Mucosa of rectum (tissue), 2 donors: ENCODE results near the gene USP32.

ENCODE experiments used
- H3K27ac ChIP-seq, 2 donors: one replicate each; pipeline ENCODE4 v1.7.0; 2013; ENCODE audit warnings: inconsistent platforms in 2 of 2, low read depth in 2 of 2, low read length in 2 of 2
- H3K27me3 ChIP-seq, 2 donors: one replicate each; pipeline ENCODE4 v1.7.0; 2013; ENCODE audit warnings: low read length in 2 of 2; ENCODE audit not compliant: control insufficient read depth in 2 of 2, insufficient read depth in 2 of 2
- H3K36me3 ChIP-seq, 2 donors: one replicate each; pipeline ENCODE4 v1.7.0; 2013; ENCODE audit warnings: low read length in 2 of 2; ENCODE audit not compliant: control insufficient read depth in 2 of 2, insufficient read depth in 2 of 2
- H3K4me1 ChIP-seq, 2 donors: one replicate each; pipeline ENCODE4 v1.7.0; 2013; ENCODE audit warnings: low read length in 2 of 2, mild to moderate bottlenecking in 1 of 2; ENCODE audit not compliant: control insufficient read depth in 2 of 2, insufficient read depth in 2 of 2
- H3K4me3 ChIP-seq, 2 donors: one replicate each; pipeline ENCODE4 v1.7.0; 2013; ENCODE audit warnings: low read length in 2 of 2
- H3K9ac ChIP-seq, 2 donors: one replicate each; pipeline ENCODE4 v1.7.0; 2013; ENCODE audit warnings: low read length in 2 of 2, low read depth in 1 of 2, mild to moderate bottlenecking in 1 of 2
- H3K9me3 ChIP-seq, 2 donors: one replicate each; pipeline ENCODE4 v1.7.0; 2013; ENCODE audit warnings: low read length in 2 of 2; ENCODE audit not compliant: control insufficient read depth in 2 of 2
- donor health status: healthy.
- donor health status: Normal muscosa, but diverticular disease.

The USP32 gene

DNA sequence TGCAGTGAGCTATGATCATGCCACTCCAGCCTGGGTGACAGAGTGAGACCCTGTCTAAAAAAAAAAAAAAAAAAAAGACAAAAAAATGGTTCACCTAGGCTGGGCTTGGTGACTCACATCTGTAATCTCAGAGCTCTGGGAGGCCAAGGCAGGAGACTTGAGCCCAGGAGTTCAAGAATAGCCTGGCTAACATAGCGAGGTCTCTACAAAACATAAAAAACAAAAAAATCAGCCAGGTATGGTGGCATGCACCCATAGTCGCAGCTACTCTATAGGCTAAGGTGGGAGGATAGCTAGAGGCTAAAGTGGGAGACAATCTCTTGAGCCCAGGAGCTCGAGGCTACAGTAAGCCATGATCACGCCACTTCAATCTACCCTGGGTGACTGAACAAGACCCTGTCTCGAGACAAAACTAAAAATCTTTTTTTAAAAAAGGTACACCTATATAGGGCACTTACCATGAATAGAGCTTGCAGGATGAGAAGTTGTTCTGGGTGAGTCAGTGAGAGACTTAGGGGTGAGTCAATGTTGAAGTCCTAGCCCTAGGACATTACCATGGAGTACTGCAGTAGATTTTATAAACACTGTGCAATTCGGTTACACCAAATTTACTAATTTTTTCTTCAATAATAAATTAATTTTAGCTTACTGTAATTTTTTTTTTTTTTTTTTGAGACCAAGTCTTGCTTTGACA is 19.0 kb downstream of the USP32 start:
- Histone ChIP-seq H3K4me1 (no peaks in the 10 kb centered on the region), H3K9me3 (no peaks in the 10 kb centered on the region), H3K36me3 (no peaks in the 10 kb centered on the region), H3K27ac (no peak overlapping the region), H3K27me3 (no peaks in the 10 kb centered on the region), H3K4me3 (no peak overlapping the region), H3K9ac (no peak overlapping the region)

DNA sequence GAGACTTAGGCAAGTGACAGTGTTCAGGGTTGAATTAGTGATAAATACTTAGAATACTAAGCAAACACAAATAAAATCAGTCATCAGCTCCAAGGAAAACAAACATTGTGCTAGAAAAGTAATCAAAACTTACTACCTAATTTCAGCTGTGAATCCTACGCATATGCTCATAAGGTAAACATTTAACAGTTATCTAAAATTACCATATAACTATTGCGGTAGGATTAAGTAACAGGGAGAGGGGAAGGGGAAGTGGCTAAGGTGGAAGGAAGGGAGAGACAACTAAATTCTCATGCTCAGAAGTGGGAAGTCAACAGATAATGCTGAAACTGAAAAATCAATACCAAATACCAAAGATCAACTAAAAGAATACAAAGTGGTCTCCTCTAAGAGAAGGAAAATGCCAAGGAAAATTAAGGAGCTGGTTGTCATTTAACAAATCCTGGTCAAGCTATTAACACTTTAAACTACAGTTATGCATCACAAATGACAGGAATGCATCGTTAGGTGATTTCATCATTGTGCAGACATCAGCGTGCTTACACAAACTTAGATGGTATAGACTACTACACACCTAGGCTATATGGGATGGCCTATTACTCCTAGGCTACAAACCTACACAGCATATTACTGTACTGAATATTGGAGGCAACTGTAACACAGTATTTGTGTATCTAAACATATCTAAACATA is 20.0 kb downstream of the USP32 start:
- H3K27ac ChIP-seq: no peak overlapping the region
- H3K27me3 ChIP-seq: no peaks in the 10 kb centered on the region
- no peaks in the 10 kb centered on the region for H3K9me3 ChIP-seq
- no peak overlapping the region for H3K4me3 ChIP-seq
- no peaks in the 10 kb centered on the region for H3K4me1 ChIP-seq
- H3K36me3 ChIP-seq: no peaks in the 10 kb centered on the region
- H3K9ac ChIP-seq: no peak overlapping the region

DNA sequence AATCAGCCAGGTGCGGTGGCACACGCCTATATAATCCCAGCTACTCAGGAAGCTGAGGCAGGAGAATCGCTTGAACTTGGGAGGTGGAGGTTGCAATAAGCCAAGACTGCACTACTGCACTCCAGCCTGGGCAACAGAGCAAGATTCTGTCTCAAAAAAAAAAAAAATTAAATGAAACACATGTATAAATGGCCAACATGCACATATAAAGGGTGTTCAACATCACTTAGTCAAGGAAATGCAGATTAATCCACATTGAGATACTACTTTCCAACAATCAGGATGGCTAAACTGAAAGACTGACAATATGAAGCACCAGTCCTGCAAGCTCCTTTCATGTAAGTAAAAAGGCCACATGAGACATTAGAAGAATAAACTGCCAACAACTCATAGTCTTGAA is 20.5 kb downstream of the USP32 start:
- no peak overlapping the region for H3K9ac ChIP-seq
- H3K4me3 ChIP-seq: no peak overlapping the region
- no peaks in the 10 kb centered on the region for H3K9me3 ChIP-seq
- H3K27me3 ChIP-seq: no peaks in the 10 kb centered on the region
- no peak overlapping the region for H3K27ac ChIP-seq
- no peaks in the 10 kb centered on the region for H3K36me3 ChIP-seq
- no peaks in the 10 kb centered on the region for H3K4me1 ChIP-seq

DNA sequence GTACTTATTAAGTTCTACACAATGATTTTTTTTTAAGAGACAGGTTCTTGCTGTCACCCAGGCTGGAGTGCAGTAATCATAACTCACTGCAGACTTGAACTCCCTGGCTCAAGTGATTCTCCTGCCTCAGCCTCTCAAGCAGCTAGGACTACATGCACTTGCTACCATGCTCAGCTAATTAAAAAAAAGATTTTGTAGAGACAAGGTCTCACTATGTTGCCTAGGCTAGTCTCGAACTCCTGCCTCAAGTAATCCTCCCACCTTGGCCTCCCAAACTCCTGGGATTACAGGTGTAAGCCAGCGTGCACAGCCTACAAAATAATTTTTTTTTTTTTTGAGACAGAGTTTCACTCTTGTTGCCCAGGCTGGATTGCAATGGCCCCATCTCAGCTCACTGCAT is 22.2 kb downstream of the USP32 start:
- no peaks in the 10 kb centered on the region for H3K27me3 ChIP-seq
- no peaks in the 10 kb centered on the region for H3K4me1 ChIP-seq
- H3K9ac ChIP-seq: no peak overlapping the region
- H3K4me3 ChIP-seq: no peak overlapping the region
- H3K27ac ChIP-seq: no peak overlapping the region
- H3K36me3 ChIP-seq: no peaks in the 10 kb centered on the region
- no peaks in the 10 kb centered on the region for H3K9me3 ChIP-seq

DNA sequence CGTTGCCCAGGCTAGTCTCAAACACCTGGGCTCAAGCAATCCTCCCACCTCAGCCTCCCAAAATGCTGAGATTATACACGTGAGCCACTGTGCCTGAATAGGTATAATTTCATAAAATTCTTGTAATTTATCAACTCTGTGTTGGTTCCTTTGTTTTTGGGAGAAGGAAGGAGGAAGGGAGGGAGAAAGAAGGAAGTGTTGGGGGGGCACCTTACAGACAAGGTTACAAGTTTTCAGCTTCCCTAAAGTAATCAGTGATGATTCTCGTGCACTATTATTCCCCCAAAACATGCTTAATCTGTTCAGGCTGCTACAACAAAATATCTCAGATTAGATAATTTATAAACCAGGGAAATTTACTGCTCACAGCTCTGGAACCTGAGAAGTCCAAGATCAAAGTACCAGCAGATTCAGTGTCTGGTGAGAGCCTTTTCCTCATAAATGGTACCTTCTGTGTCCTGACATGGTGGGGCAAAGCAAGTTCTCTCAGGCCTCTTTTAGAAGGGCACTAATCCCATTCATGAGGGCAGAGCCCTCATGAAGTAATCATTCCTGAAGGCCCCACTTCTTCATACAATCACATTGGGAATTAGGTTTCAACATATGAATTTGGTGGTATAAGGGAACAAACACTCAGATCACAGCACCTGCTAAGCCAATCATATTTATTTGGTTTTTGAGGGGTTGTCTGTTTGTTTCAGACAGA is 28.1 kb downstream of the USP32 start:
- H3K27me3 ChIP-seq: no peaks in the 10 kb centered on the region
- H3K27ac ChIP-seq: no peak overlapping the region
- H3K9ac ChIP-seq: no peak overlapping the region
- H3K36me3 ChIP-seq: no peaks in the 10 kb centered on the region
- no peaks in the 10 kb centered on the region for H3K9me3 ChIP-seq
- no peaks in the 10 kb centered on the region for H3K4me1 ChIP-seq
- H3K4me3 ChIP-seq: no peak overlapping the region

DNA sequence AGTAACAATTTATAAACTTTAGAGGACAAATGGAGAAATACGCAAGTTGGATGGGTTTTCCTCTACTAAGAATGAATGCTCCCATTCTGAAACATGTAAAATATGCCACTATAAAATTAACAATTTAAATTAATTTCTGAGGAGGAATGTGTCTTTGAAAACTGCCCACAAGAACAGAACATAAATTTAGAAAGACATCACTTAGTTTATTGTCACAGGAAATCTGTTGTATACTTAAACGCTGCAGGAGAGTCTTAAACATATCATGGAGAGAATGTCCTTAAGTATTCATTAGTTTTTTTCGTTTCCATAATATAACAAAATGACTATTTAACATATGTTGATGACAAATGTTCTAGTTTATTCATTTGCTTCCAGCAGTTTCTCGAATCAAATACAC is 29.6 kb downstream of the USP32 start:
- Histone ChIP-seq H3K4me3 (no peak overlapping the region), H3K36me3 (no peaks in the 10 kb centered on the region), H3K4me1 (no peaks in the 10 kb centered on the region), H3K9me3 (no peaks in the 10 kb centered on the region), H3K9ac (no peak overlapping the region), H3K27me3 (no peaks in the 10 kb centered on the region), H3K27ac (no peak overlapping the region)

DNA sequence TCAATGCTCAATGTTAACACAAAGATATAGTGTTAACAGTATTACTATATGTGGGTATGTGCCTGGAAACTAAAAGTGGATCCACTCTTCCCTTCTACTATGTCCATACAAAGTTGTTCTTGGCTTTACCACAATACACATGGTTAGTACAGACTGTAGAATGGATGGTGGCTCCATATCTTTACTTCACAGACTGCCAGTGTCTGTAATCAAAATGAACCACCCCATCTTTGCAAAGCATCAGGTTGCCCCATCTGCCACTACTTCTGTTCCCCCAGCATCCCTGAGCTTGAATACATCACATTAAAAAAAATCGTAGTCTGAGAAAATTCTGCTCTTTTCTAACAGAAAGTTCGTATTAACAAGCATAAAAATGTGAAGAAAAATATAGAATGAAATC is 30.0 kb downstream of the USP32 start:
- Histone ChIP-seq H3K4me3 (no peak overlapping the region), H3K9me3 (no peaks in the 10 kb centered on the region), H3K27me3 (no peaks in the 10 kb centered on the region), H3K9ac (no peak overlapping the region), H3K36me3 (no peaks in the 10 kb centered on the region), H3K4me1 (no peaks in the 10 kb centered on the region), H3K27ac (no peak overlapping the region)

DNA sequence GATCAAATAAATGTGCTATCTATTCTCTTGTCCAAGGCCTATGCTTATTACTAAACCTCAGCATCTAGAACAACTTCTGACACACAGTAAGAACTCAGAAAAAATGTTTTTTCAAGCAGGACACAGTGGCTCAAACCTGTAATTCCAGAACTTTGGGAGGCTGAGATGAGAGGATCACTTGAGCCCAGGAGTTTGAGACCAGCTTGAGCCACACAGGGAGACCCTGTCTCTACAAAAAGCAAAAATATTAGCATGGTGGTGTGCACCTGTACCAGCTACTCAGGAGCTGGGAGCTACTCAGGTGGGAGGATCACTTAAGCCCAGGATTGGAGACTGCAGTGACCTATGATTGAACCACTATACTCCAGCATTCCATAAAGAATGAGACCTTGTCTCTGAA is 32.5 kb downstream of the USP32 start:
- no peak overlapping the region for H3K4me3 ChIP-seq
- no peaks in the 10 kb centered on the region for H3K9me3 ChIP-seq
- H3K27ac ChIP-seq: no peak overlapping the region
- H3K36me3 ChIP-seq: no peaks in the 10 kb centered on the region
- no peak overlapping the region for H3K9ac ChIP-seq
- H3K4me1 ChIP-seq: no peaks in the 10 kb centered on the region
- no peaks in the 10 kb centered on the region for H3K27me3 ChIP-seq

DNA sequence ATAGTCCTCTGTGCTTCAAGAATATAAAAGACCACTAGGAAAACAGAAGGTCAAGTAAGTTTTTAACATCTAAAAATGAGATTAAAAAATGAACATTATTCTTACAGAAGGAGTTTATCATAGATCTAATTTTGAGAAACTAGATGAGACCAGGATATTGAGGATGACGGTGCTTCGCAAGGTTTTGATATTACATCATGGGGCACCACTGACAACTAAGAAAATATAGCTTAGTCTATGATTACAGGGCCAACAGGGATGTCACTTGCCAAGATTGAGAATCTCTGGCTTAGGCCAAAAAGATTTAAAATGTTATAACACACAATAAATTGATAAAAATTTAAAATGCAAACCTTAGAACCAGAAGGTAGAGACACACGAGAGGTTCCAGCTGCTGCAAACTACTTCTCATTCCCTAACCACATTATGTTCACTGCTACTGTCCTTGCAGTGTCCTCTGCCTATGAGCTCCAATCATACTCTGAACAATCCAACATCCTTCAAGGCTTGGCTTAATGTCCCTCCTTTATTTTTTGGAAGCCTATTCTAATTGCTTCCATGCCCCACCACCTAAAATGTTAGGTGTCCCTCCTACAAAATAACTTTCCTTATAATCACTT is 33.2 kb downstream of the USP32 start:
- no peak overlapping the region for H3K27ac ChIP-seq
- no peaks in the 10 kb centered on the region for H3K4me1 ChIP-seq
- no peaks in the 10 kb centered on the region for H3K27me3 ChIP-seq
- H3K9ac ChIP-seq: no peak overlapping the region
- H3K9me3 ChIP-seq: no peaks in the 10 kb centered on the region
- H3K36me3 ChIP-seq: no peaks in the 10 kb centered on the region
- H3K4me3 ChIP-seq: no peak overlapping the region

DNA sequence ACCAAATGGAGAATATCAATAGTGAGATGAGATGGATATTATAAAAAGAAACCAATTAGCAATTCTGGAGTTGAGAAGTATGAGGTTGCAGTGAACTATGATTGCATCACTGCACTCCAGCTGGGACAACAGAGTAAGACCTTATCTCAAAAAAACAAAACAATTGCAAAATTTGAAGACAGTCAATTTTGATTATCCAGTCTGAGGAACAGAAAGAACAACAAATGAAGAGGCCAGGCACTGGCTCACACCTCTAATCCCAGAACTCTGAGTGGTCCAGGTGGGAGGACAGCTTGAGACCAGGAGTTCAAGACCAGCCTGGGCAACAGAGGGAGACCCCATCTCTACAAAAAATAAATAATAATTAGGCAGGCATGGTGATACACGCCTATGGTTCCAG is 35.0 kb downstream of the USP32 start:
- no peaks in the 10 kb centered on the region for H3K27me3 ChIP-seq
- no peak overlapping the region for H3K9ac ChIP-seq
- no peak overlapping the region for H3K27ac ChIP-seq
- H3K4me3 ChIP-seq: no peak overlapping the region
- H3K36me3 ChIP-seq: no peaks in the 10 kb centered on the region
- H3K9me3 ChIP-seq: no peaks in the 10 kb centered on the region
- no peaks in the 10 kb centered on the region for H3K4me1 ChIP-seq
